ENCODE results near the gene PPP4R2.

DNA sequence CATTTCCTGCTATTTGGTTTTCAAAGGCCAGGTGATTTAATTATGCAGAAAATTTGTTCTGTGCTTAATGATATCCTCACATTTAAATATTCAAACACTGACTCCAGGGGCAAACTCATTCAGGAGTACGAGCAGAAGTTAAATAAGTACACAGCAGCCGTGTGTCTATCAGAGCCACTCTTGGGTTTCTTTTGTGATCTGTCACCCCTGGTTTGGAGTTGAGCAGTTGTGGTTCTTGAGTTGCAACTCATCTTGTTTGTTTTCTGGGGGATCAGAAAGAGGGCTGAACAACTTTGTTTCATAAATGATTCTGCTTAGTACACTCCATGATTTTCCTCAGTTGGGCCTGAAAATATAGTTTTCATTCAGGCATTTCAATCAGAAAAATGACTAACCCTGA lies 25.7 kb upstream of the PPP4R2 start:
- TF ChIP-seq CTCF (IDR thresholded peaks at IDR 0.05; ENCODE audit: insufficient read depth, low read length, poor library complexity, severe bottlenecking): no peak
- no peak for TF ChIP-seq EZH2phosphoT487 (conservative IDR thresholded peaks at IDR 0.05; ENCODE audit: low read length)
